Pulmonary artery endothelial cell (primary cell): ENCODE results near the gene OR6X1. TPM values are rescaled to one million over a fixed set of nuclear protein-coding genes. Genes with fewer than 3 reads are reported as not detected.
"Not testable (repeated sequence)": the region's sequence is repeated elsewhere in the genome, so short reads cannot be mapped to it uniquely, and the experiment has no call there.

ENCODE experiments used
- DNase-seq: peaks from one replicate; pipeline ENCODE4 v3.0.0-alpha.2; 2011; ENCODE audit warnings: low read depth, low spot score
- total RNA-seq: library from RNA; depleted of rRNA; stranded (reverse); fragments of >200 nt; gene quantifications from 2 replicates; pipeline ENCODE4 v1.2.3, GENCODE V29; 2014

The OR6X1 gene
- total RNA-seq, 1 donor from 2014 or later, result not detected

GRCh38 chr11:123755344-123755743 lies 1.0 kb upstream of the OR6X1 start:
- DNase-seq, result no peak

GRCh38 chr11:123753110-123753509 lies 1.2 kb downstream of the OR6X1 start:
- no peak for DNase-seq

- DNase-seq, result no peak
These were observed 2.5 kb downstream of the OR6X1 start for GRCh38 chr11:123751781-123752180.

GRCh38 chr11:123748349-123748748 lies 6.0 kb downstream of the OR6X1 start:
- DNase-seq, result not testable (repeated sequence)

- no peak for DNase-seq
These were observed 8.4 kb downstream of the OR6X1 start for GRCh38 chr11:123745764-123746451.

- DNase-seq, result no peak
These were observed 11.6 kb downstream of the OR6X1 start for GRCh38 chr11:123742724-123743120.

- no peak for DNase-seq
These were observed 12.1 kb downstream of the OR6X1 start for GRCh38 chr11:123742031-123742723.

GRCh38 chr11:123741159-123742030 lies 12.9 kb downstream of the OR6X1 start, which contains the start of gene ZNF202:
TSS of gene ZNF202 (minus strand) at chr11:123741660. CDS start at chr11:123730888, 10,772 bp downstream.
- DNase-seq, result peak; percentile 57

GRCh38 chr11:123740787-123741158 lies 13.5 kb downstream of the OR6X1 start:
- no peak for DNase-seq

- DNase-seq, result no peak
These were observed 15.9 kb downstream of the OR6X1 start for GRCh38 chr11:123738374-123738773.

GRCh38 chr11:123736769-123737168 lies 17.5 kb downstream of the OR6X1 start:
- no peak for DNase-seq

- DNase-seq, result no peak
These were observed 24.7 kb downstream of the OR6X1 start for GRCh38 chr11:123729602-123730001.

GRCh38 chr11:123725995-123726655 lies 28.2 kb downstream of the OR6X1 start:
- DNase-seq, result no peak

- DNase-seq, result no peak
These were observed 34.9 kb downstream of the OR6X1 start for GRCh38 chr11:123719452-123719851.

GRCh38 chr11:123718469-123718868 lies 35.8 kb downstream of the OR6X1 start:
- no peak for DNase-seq

- no peak for DNase-seq
These were observed 36.3 kb downstream of the OR6X1 start for GRCh38 chr11:123718063-123718462.

GRCh38 chr11:123712627-123713026 lies 41.7 kb downstream of the OR6X1 start:
- DNase-seq, result not testable (repeated sequence)

- DNase-seq, result peak; percentile 17
These were observed 46.6 kb downstream of the OR6X1 start for GRCh38 chr11:123707606-123708205.

- DNase-seq, result no peak
These were observed 47.1 kb downstream of the OR6X1 start for GRCh38 chr11:123707206-123707605.

- no peak for DNase-seq
These were observed 50.0 kb downstream of the OR6X1 start for GRCh38 chr11:123704341-123704740.
